ENCODE data around the gene HMGCL. TPM values are rescaled to one million over a fixed set of nuclear protein-coding genes. Genes with fewer than 3 reads are reported as not detected.

HMGCL gene
- total and polyA plus RNA-seq, 2 of the 13 experiments (the other 11 are each of a cell fraction or from before 2014, with no cell fraction given): 21.3 to 41.4 TPM

GRCh38 chr1:23790696-23791515, 34.3 kb downstream of the HMGCL start, which contains the start of gene LYPLA2 (continued):
- TF ChIP-seq, protein P1, sequence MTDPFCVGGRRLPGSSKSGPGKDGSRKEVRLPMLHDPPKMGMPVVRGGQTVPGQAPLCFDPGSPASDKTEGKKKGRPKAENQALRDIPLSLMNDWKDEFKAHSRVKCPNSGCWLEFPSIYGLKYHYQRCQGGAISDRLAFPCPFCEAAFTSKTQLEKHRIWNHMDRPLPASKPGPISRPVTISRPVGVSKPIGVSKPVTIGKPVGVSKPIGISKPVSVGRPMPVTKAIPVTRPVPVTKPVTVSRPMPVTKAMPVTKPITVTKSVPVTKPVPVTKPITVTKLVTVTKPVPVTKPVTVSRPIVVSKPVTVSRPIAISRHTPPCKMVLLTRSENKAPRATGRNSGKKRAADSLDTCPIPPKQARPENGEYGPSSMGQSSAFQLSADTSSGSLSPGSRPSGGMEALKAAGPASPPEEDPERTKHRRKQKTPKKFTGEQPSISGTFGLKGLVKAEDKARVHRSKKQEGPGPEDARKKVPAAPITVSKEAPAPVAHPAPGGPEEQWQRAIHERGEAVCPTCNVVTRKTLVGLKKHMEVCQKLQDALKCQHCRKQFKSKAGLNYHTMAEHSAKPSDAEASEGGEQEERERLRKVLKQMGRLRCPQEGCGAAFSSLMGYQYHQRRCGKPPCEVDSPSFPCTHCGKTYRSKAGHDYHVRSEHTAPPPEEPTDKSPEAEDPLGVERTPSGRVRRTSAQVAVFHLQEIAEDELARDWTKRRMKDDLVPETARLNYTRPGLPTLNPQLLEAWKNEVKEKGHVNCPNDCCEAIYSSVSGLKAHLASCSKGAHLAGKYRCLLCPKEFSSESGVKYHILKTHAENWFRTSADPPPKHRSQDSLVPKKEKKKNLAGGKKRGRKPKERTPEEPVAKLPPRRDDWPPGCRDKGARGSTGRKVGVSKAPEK (CRISPR knock-in tag; IDR thresholded peaks at IDR 0.05; ENCODE audit: borderline replicate concordance): no peak
- TF ChIP-seq ZNF382 (CRISPR knock-in tag; IDR thresholded peaks at IDR 0.05; ENCODE audit: borderline replicate concordance) (no peak), PHF8 (CRISPR knock-in tag; IDR thresholded peaks at IDR 0.05) (no peak), ZNF652 (CRISPR knock-in tag; IDR thresholded peaks at IDR 0.05; ENCODE audit: borderline replicate concordance, low read depth) (no peak), ZBTB8A (CRISPR knock-in tag; IDR thresholded peaks at IDR 0.05; ENCODE audit: borderline replicate concordance, low read depth) (no peak), ZNF776 (CRISPR knock-in tag; IDR thresholded peaks at IDR 0.05) (no peak), GATAD2A (CRISPR knock-in tag; IDR thresholded peaks at IDR 0.05) (peak; percentile 63), ZNF20 (CRISPR knock-in tag; IDR thresholded peaks at IDR 0.05) (no peak), LCORL (IDR thresholded peaks at IDR 0.05) (no peak), LCORL (CRISPR knock-in tag; IDR thresholded peaks at IDR 0.05) (peak; percentile 60; the same call in 1 of the 2 replicates), HMGXB3 (CRISPR knock-in tag; IDR thresholded peaks at IDR 0.05; ENCODE audit: borderline replicate concordance) (no peak), RNF219 (CRISPR knock-in tag; IDR thresholded peaks at IDR 0.05) (no peak), E2F1 (CRISPR knock-in tag; IDR thresholded peaks at IDR 0.05) (no peak), ARNTL (CRISPR knock-in tag; IDR thresholded peaks at IDR 0.05) (no peak), ZNF510 (CRISPR knock-in tag; IDR thresholded peaks at IDR 0.05; ENCODE audit: low read depth) (no peak), STAT5B (CRISPR knock-in tag; IDR thresholded peaks at IDR 0.05) (no peak)
- TF ChIP-seq, protein P2, sequence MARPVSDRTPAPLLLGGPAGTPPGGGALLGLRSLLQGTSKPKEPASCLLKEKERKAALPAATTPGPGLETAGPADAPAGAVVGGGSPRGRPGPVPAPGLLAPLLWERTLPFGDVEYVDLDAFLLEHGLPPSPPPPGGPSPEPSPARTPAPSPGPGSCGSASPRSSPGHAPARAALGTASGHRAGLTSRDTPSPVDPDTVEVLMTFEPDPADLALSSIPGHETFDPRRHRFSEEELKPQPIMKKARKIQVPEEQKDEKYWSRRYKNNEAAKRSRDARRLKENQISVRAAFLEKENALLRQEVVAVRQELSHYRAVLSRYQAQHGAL (CRISPR knock-in tag; IDR thresholded peaks at IDR 0.05; ENCODE audit: not compliant biosample characterization): no peak
